HG03025 (cell line): ENCODE results near the gene IGSF9B.

Experiments used
- ATAC-seq: cut with Tn5 transposase; IDR thresholded peaks from one replicate; pipeline ENCODE4 v1.9.1; 2021; ENCODE audit warnings: mild to moderate bottlenecking, moderate library complexity; ENCODE audit not compliant: unreplicated experiment, low FRiP score

The IGSF9B gene

GRCh38 chr11:133925756-133926155 is 31.0 kb downstream of the IGSF9B start:
- no peak for ATAC-seq

- ATAC-seq: no peak
Observed at GRCh38 chr11:133924661-133925060, 32.1 kb downstream of the IGSF9B start.

GRCh38 chr11:133922078-133922870 is 34.5 kb downstream of the IGSF9B start:
- no peak for ATAC-seq

- no peak for ATAC-seq
Observed at GRCh38 chr11:133921513-133921912, 35.3 kb downstream of the IGSF9B start.

GRCh38 chr11:133921026-133921425 is 35.7 kb downstream of the IGSF9B start:
- no peak for ATAC-seq

- no peak for ATAC-seq
Observed at GRCh38 chr11:133920109-133920990, 36.4 kb downstream of the IGSF9B start.

- no peak for ATAC-seq
Observed at GRCh38 chr11:133919330-133920108, 37.2 kb downstream of the IGSF9B start.

GRCh38 chr11:133918608-133919260 is 38.0 kb downstream of the IGSF9B start:
- no peak for ATAC-seq

- no peak for ATAC-seq
Observed at GRCh38 chr11:133917921-133918607, 38.7 kb downstream of the IGSF9B start.

- no peak for ATAC-seq
Observed at GRCh38 chr11:133916784-133917440, 39.9 kb downstream of the IGSF9B start.

GRCh38 chr11:133913761-133914160 is 43.0 kb downstream of the IGSF9B start:
- ATAC-seq: no peak

- ATAC-seq: no peak
Observed at GRCh38 chr11:133911171-133911570, 45.6 kb downstream of the IGSF9B start.

- no peak for ATAC-seq
Observed at GRCh38 chr11:133910101-133910500, 46.7 kb downstream of the IGSF9B start.

- no peak for ATAC-seq
Observed at GRCh38 chr11:133908827-133909226, 47.9 kb downstream of the IGSF9B start.

GRCh38 chr11:133907841-133908241 is 48.9 kb downstream of the IGSF9B start:
- ATAC-seq: no peak

GRCh38 chr11:133907216-133907615 is 49.6 kb downstream of the IGSF9B start:
- ATAC-seq: no peak

GRCh38 chr11:133906746-133907145 is 50.0 kb downstream of the IGSF9B start:
- ATAC-seq: no peak

GRCh38 chr11:133906241-133906640 is 50.5 kb downstream of the IGSF9B start:
- no peak for ATAC-seq

- ATAC-seq: no peak
Observed at GRCh38 chr11:133905677-133906156, 51.1 kb downstream of the IGSF9B start.
